MM.1S (cell line): Measurements from ENCODE around the gene ACBD6.
"Not testable (repeated sequence)": the region's sequence is repeated elsewhere in the genome, so short reads cannot be mapped to it uniquely, and the experiment has no call there.

Experiments
- CTCF ChIP-seq: fragments of 300-600 bp; sonication (generic); IDR thresholded peaks from 2 replicates; pipeline ENCODE4 v1.5.1; 2016; ENCODE audit warnings: antibody characterized with exemption, low read length, mixed read lengths
- EZH2 ChIP-seq: fragments of 300-600 bp; sonication (generic); optimal IDR thresholded peaks from 2 replicates; pipeline ENCODE3; 2017; ENCODE audit warnings: low read depth, mild to moderate bottlenecking, antibody characterized with exemption, low read length, mixed read lengths
- EZH2phosphoT487 ChIP-seq: fragments of 300-600 bp; sonication (generic); IDR thresholded peaks from 2 replicates; pipeline ENCODE4 v1.6.1; 2018; ENCODE audit warnings: antibody characterized with exemption, low read length

GRCh38 chr1:180408128-180408527 is 94.2 kb downstream of the ACBD6 start:
- TF ChIP-seq CTCF, EZH2, EZH2phosphoT487: not testable (repeated sequence)
